DOHH2 (cell line): ENCODE results near the gene KRT76.

Experiments used
- H3F3A ChIP-seq: fragments of 200-600 bp; sonication (generic), shearing (Covaris generic); 2 replicates; pipeline ENCODE4 v1.6.0; 2016; ENCODE audit warnings: antibody characterized with exemption, mild to moderate bottlenecking; ENCODE audit not compliant: control insufficient read depth, insufficient read depth
- H3K27ac ChIP-seq: fragments of 200-600 bp; sonication (generic); 2 replicates; pipeline ENCODE4 v1.5.1; 2014; ENCODE audit warnings: low read depth, mild to moderate bottlenecking, low read length, moderate library complexity
- H3K27me3 ChIP-seq: fragments of 200-600 bp; sonication (generic); 2 replicates; pipeline ENCODE4 v1.6.1; 2014; ENCODE audit warnings: mild to moderate bottlenecking, low read length, mixed read lengths; ENCODE audit not compliant: control insufficient read depth
- H3K36me3 ChIP-seq: fragments of 200-600 bp; sonication (generic); 2 replicates; pipeline ENCODE4 v1.6.1; 2014; ENCODE audit warnings: mild to moderate bottlenecking, low read length, moderate library complexity, mixed read lengths; ENCODE audit not compliant: control insufficient read depth
- H3K4me1 ChIP-seq: fragments of 200-600 bp; sonication (generic); 2 replicates; pipeline ENCODE4 v1.6.1; 2014; ENCODE audit warnings: mild to moderate bottlenecking, low read length, mixed read lengths; ENCODE audit not compliant: control insufficient read depth
- H3K4me2 ChIP-seq: fragments of 200-600 bp; sonication (generic); 2 replicates; pipeline ENCODE4 v1.6.0; 2014; ENCODE audit warnings: mild to moderate bottlenecking, low read length, moderate library complexity
- H3K4me3 ChIP-seq: fragments of 200-600 bp; sonication (generic); 2 replicates; pipeline ENCODE4 v1.5.1; 2014; ENCODE audit warnings: mild to moderate bottlenecking, low read length, mixed read lengths
- H3K79me2 ChIP-seq: fragments of 200-600 bp; sonication (generic); 2 replicates; pipeline ENCODE4 v1.6.1; 2014; ENCODE audit warnings: mild to moderate bottlenecking, low read length, mixed read lengths; ENCODE audit not compliant: control insufficient read depth
- H3K9me2 ChIP-seq: fragments of 200-600 bp; sonication (generic); replicated peaks from 2 replicates; pipeline ENCODE4 v1.6.1; 2014; ENCODE audit warnings: mild to moderate bottlenecking, low read length, mixed read lengths; ENCODE audit not compliant: control insufficient read depth
- H3K9me3 ChIP-seq: fragments of 200-600 bp; sonication (generic); 2 replicates; pipeline ENCODE4 v1.6.1; 2014; ENCODE audit warnings: antibody characterized with exemption, low read length, mixed read lengths; ENCODE audit not compliant: control insufficient read depth, insufficient read depth
- H4K20me1 ChIP-seq: fragments of 200-600 bp; sonication (generic); 2 replicates; pipeline ENCODE4 v1.6.0; 2014; ENCODE audit warnings: low read depth, mild to moderate bottlenecking, antibody characterized with exemption, low read length, moderate library complexity; ENCODE audit not compliant: control insufficient read depth, insufficient read depth
- EZH2phosphoT487 ChIP-seq: fragments of 200-600 bp; sonication (generic); IDR thresholded peaks from 2 replicates; pipeline ENCODE4 v1.6.1; 2017; ENCODE audit warnings: borderline replicate concordance, mild to moderate bottlenecking, antibody characterized with exemption, low read length, moderate library complexity, mixed read lengths
- TF ChIP-seq, protein P1 (sequence below): fragments of 200-600 bp; sonication (generic); IDR thresholded peaks from one replicate; pipeline ENCODE4 v1.5.1; 2014; ENCODE audit warnings: antibody characterized with exemption, mild to moderate bottlenecking, low read depth, low read length; ENCODE audit not compliant: poor library complexity, severe bottlenecking

Gene KRT76

DNA sequence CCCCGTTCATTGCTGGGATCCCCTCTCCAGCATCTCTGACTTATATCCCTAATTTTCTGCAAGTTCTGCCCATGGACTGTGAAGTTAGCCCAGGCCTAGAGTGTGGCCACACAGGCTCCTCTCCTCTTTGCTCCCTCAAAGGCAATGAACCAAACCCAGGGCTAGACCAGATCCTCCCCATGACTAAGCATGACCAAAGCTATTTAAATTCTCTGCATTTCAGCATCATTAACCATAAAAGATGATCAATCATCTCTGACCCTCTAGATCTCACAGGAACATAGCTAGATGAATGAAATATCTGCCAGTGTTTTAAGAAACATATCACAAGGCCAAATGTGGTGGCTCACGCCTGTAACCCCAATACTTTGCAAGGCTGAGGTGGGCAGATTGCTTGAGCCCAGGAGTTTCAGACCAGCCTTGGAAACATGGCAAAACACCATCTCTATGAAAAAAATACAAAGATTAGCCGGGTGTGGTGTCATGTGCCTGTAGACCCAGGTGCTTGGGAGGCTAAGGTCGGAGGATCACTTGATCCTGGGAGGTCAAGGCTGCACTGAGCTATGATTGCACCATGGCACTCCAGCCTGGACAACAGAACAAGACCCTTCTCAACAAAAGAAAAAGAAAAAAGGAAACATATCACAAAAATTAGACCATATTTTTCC is 21.0 kb upstream of the KRT76 start:
- H3K9me3 ChIP-seq, result no peaks in the 10 kb centered on the region
- H3K79me2 ChIP-seq, result no peaks in the 10 kb centered on the region
- no peaks in the 10 kb centered on the region for H4K20me1 ChIP-seq
- no peak overlapping the region for H3K4me3 ChIP-seq
- H3K9me2 ChIP-seq, result no peaks in the 10 kb centered on the region
- no peaks in the 10 kb centered on the region for H3F3A ChIP-seq
- H3K27me3 ChIP-seq, result no peaks in the 10 kb centered on the region; the same call in 1 of the 2 replicates
- H3K27ac ChIP-seq, result no peak overlapping the region
- no peaks in the 10 kb centered on the region for H3K36me3 ChIP-seq
- H3K4me2 ChIP-seq, result no peak overlapping the region
- no peak for TF ChIP-seq EZH2phosphoT487
- TF ChIP-seq, protein P1, sequence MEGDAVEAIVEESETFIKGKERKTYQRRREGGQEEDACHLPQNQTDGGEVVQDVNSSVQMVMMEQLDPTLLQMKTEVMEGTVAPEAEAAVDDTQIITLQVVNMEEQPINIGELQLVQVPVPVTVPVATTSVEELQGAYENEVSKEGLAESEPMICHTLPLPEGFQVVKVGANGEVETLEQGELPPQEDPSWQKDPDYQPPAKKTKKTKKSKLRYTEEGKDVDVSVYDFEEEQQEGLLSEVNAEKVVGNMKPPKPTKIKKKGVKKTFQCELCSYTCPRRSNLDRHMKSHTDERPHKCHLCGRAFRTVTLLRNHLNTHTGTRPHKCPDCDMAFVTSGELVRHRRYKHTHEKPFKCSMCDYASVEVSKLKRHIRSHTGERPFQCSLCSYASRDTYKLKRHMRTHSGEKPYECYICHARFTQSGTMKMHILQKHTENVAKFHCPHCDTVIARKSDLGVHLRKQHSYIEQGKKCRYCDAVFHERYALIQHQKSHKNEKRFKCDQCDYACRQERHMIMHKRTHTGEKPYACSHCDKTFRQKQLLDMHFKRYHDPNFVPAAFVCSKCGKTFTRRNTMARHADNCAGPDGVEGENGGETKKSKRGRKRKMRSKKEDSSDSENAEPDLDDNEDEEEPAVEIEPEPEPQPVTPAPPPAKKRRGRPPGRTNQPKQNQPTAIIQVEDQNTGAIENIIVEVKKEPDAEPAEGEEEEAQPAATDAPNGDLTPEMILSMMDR, result no peak
- no peaks in the 10 kb centered on the region for H3K4me1 ChIP-seq

DNA sequence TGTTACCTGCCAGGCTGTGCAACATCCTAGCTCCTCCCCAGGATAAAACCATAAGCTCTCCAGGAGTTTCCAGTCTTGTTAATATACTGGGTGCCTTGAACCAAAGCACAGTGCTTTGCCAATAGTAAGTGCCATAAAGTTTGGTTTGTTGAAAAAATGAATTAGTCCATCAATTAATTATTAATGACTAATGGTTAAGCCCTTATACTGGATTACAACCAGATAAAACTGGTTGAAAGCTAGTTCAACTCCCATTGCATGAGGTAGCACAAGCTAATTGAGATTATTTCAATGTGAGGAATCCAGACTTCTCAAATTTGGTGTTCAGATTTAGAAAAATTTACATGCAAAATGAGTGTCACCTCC is 20.4 kb upstream of the KRT76 start:
- H3K4me1 ChIP-seq, result no peaks in the 10 kb centered on the region
- H3K79me2 ChIP-seq, result no peaks in the 10 kb centered on the region
- no peaks in the 10 kb centered on the region for H3K36me3 ChIP-seq
- H3K4me3 ChIP-seq, result no peak overlapping the region
- no peaks in the 10 kb centered on the region; the same call in 1 of the 2 replicates for H3K27me3 ChIP-seq
- TF ChIP-seq, protein P1, result no peak
- TF ChIP-seq EZH2phosphoT487, result no peak
- H3F3A ChIP-seq, result no peaks in the 10 kb centered on the region
- no peak overlapping the region for H3K4me2 ChIP-seq
- no peak overlapping the region for H3K27ac ChIP-seq
- H3K9me3 ChIP-seq, result no peaks in the 10 kb centered on the region
- H3K9me2 ChIP-seq, result no peaks in the 10 kb centered on the region
- no peaks in the 10 kb centered on the region for H4K20me1 ChIP-seq

DNA sequence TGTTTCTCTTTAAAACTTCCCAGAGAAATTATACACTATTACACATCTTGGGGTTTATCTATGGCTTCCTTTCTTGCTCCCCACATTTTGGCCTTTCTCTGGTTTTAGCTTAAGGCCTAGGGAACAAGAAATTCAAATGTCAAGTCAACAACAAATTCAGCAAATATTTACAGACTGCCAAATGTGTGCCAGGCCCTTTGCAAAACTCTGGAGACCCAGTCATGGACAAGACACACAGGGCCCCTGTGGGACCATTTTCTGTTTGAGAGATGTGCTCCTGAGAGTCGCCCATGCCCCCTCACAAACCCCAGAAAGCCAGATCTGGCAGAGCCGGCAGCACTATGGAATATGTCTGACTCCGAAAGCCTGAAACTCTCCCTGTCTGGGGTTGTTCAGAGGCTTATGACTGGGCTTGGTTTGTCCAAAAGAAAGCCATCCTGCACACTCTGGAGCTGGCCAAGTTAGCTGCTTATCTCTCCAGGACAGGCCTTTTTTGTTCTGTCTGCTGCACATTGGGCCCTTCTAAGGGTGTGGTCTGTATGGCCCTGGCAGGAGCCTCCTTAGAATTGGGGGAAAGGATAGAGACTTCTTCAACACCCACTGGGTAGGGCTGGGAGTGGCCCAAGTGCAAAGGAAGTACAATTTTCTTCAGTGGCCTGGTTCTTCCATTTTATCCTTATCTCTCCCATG is 19.8 kb upstream of the KRT76 start:
- H4K20me1 ChIP-seq, result no peaks in the 10 kb centered on the region
- H3K79me2 ChIP-seq, result no peaks in the 10 kb centered on the region
- H3K36me3 ChIP-seq, result no peaks in the 10 kb centered on the region
- H3K4me1 ChIP-seq, result no peaks in the 10 kb centered on the region
- no peak overlapping the region for H3K4me2 ChIP-seq
- H3K27ac ChIP-seq, result no peak overlapping the region
- no peak for TF ChIP-seq EZH2phosphoT487
- TF ChIP-seq, protein P1, result no peak
- no peak overlapping the region for H3K4me3 ChIP-seq
- no peaks in the 10 kb centered on the region for H3K9me3 ChIP-seq
- H3K9me2 ChIP-seq, result no peaks in the 10 kb centered on the region
- H3F3A ChIP-seq, result no peaks in the 10 kb centered on the region
- H3K27me3 ChIP-seq, result no peaks in the 10 kb centered on the region
